Measurements from ENCODE around the gene VPS13A.
A peak's percentile ranks its signal among the peaks of the same experiment; 100 is the strongest.

Gene VPS13A

GRCh38 chr9:77177143-77177893 lies at the start of gene VPS13A:
TSS of gene VPS13A (plus strand) at chr9:77177534. CDS start at chr9:77177705, 171 bp downstream.
- H3K4me1 Mint-ChIP-seq (ENCODE audit: low read depth): peaks cover 31% of the 10 kb centered on the region
- peaks cover 4% of the 10 kb centered on the region for H3K36me3 Mint-ChIP-seq (ENCODE audit: low read depth)
- peak within 1 kb of the TSS; percentile 96 for H3K4me3 Mint-ChIP-seq
- no peaks in the 10 kb centered on the region for H3K9me3 Mint-ChIP-seq
- no peaks in the 10 kb centered on the region for H3K27me3 Mint-ChIP-seq
- H3K27ac Mint-ChIP-seq: peak within 1 kb of the TSS; percentile 85

GRCh38 chr9:77128125-77128789 lies 49.1 kb upstream of the VPS13A start:
- no peak overlapping the region for H3K27ac Mint-ChIP-seq
- H3K9me3 Mint-ChIP-seq: peaks cover 5% of the 10 kb centered on the region
- no peaks in the 10 kb centered on the region for H3K4me1 Mint-ChIP-seq (ENCODE audit: low read depth)
- H3K4me3 Mint-ChIP-seq: no peak overlapping the region
- H3K36me3 Mint-ChIP-seq (ENCODE audit: low read depth): no peaks in the 10 kb centered on the region
- H3K27me3 Mint-ChIP-seq: peaks cover 33% of the 10 kb centered on the region

DNA sequence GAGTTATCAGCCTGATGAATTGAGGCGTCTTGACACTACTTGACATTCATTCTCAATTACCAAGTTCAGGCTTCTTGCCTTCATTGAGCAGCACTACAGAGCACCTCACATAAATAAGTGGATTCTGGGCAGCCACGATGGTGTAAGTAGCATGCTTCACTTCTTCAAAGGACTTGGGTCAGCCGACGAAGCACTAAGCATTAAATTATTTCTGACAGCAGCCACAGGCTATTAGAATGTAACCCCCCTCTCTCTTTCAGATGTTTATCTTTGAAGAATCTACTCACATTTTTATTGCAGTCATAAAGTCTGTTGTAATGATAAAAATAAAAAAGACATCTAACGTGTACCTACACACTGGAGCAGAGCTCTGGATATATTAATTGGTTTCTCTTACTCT lies 45.9 kb upstream of the VPS13A start:
- H3K27ac Mint-ChIP-seq: no peak overlapping the region
- H3K4me3 Mint-ChIP-seq: no peak overlapping the region
- peaks cover 38% of the 10 kb centered on the region for H3K27me3 Mint-ChIP-seq
- no peaks in the 10 kb centered on the region for H3K36me3 Mint-ChIP-seq (ENCODE audit: low read depth)
- peaks cover 5% of the 10 kb centered on the region for H3K9me3 Mint-ChIP-seq
- no peaks in the 10 kb centered on the region for H3K4me1 Mint-ChIP-seq (ENCODE audit: low read depth)

- no peak overlapping the region for H3K27ac Mint-ChIP-seq
- H3K36me3 Mint-ChIP-seq (ENCODE audit: low read depth): no peaks in the 10 kb centered on the region
- H3K9me3 Mint-ChIP-seq: peaks cover 5% of the 10 kb centered on the region
- no peak overlapping the region for H3K4me3 Mint-ChIP-seq
- peaks cover 31% of the 10 kb centered on the region for H3K27me3 Mint-ChIP-seq
- H3K4me1 Mint-ChIP-seq (ENCODE audit: low read depth): no peaks in the 10 kb centered on the region
Observed at GRCh38 chr9:77133011-77133410, 44.3 kb upstream of the VPS13A start.

DNA sequence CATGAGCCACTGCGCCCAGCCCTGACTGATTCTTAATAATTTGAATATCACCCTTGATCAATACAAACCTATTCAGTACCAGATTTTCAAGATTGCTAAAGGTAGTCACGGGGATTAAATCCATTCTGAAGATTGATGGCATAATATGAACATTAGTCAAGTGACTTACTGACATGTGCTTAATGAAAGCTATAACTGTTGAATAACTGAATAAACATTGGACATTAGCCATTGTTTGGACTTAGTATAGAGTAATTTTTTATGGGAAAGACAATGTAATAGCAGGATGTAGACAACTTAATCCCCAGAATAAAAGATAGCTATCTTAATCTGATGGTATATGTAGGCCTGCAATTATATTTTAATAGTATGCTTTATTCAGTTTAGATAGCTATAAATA lies 35.0 kb upstream of the VPS13A start:
- H3K4me3 Mint-ChIP-seq: no peak overlapping the region
- no peaks in the 10 kb centered on the region for H3K9me3 Mint-ChIP-seq
- peaks cover 22% of the 10 kb centered on the region for H3K27me3 Mint-ChIP-seq
- H3K4me1 Mint-ChIP-seq (ENCODE audit: low read depth): no peaks in the 10 kb centered on the region
- H3K27ac Mint-ChIP-seq: no peak overlapping the region
- no peaks in the 10 kb centered on the region for H3K36me3 Mint-ChIP-seq (ENCODE audit: low read depth)

- no peak overlapping the region for H3K4me3 Mint-ChIP-seq
Observed at GRCh38 chr9:77149879-77150278, 27.5 kb upstream of the VPS13A start.

DNA sequence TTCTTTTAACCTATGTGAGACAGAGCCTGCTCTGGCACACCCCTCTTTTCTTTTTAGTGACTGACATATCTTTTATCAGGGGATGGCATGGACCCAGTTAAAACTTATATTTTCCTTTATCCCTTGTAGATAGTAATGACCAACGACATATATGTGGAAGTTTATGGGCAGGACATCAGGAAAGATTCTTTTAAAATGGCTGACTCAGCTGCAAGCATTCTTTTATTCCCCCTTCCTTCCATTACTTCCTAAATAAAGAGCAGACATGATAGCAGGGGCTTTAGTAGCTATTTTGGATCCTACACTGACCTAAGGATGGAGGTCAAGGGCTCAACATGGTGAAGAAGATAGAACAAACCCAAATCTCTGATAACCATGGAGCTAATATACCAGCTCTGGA lies 25.0 kb upstream of the VPS13A start:
- no peaks in the 10 kb centered on the region for H3K4me1 Mint-ChIP-seq (ENCODE audit: low read depth)

More at GRCh38 chr9:77149879-77150278, 27.5 kb upstream of the VPS13A start:
- H3K27me3 Mint-ChIP-seq: peaks cover 19% of the 10 kb centered on the region
- no peaks in the 10 kb centered on the region for H3K4me1 Mint-ChIP-seq (ENCODE audit: low read depth)
- no peaks in the 10 kb centered on the region for H3K36me3 Mint-ChIP-seq (ENCODE audit: low read depth)
- no peak overlapping the region for H3K27ac Mint-ChIP-seq
- H3K9me3 Mint-ChIP-seq: no peaks in the 10 kb centered on the region

DNA sequence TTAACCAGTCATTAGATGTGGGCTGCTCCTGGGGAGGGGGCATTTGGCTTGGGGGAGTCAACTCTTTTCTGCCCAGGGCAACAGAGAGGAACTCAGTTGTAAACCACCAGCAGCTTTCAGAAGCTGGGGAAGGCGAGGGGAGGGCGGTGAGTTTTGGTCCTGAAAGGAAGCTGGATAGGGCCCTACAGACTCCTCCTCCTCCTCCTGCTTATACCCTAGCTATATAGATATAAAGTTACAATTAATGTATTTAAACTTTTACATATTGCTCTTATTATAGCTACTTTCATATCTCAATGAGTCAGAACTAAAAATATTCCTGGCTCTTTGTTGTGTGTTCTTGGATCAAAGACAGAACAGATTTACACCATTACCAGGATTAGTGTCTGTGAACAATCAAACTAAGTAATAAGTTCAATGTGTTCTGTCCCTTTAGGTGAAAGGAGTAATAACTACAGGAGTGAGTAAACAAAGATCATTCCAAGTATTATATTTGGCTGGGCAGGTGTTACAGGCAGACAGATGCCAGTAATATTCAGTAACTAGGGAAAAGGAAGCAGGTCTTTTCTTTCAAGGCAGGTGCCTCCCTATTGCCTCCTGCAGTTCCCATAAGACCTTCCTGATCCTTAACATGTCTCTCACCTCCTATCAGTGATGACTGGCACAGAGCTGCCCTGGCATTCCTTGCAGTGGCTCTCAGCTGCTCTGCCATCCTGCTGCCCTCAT lies 20.5 kb upstream of the VPS13A start:
- no peak overlapping the region for H3K27ac Mint-ChIP-seq
- no peaks in the 10 kb centered on the region for H3K4me1 Mint-ChIP-seq (ENCODE audit: low read depth)
- H3K9me3 Mint-ChIP-seq: no peaks in the 10 kb centered on the region
- no peaks in the 10 kb centered on the region for H3K36me3 Mint-ChIP-seq (ENCODE audit: low read depth)
- peaks cover 8% of the 10 kb centered on the region for H3K27me3 Mint-ChIP-seq
- no peak overlapping the region for H3K4me3 Mint-ChIP-seq

More for the DNA sequence above, 25.0 kb upstream of the VPS13A start:
- no peak overlapping the region for H3K4me3 Mint-ChIP-seq
- peaks cover 11% of the 10 kb centered on the region for H3K27me3 Mint-ChIP-seq
- no peak overlapping the region for H3K27ac Mint-ChIP-seq
- no peaks in the 10 kb centered on the region for H3K36me3 Mint-ChIP-seq (ENCODE audit: low read depth)
- H3K9me3 Mint-ChIP-seq: no peaks in the 10 kb centered on the region

- H3K9me3 Mint-ChIP-seq: no peaks in the 10 kb centered on the region
- no peaks in the 10 kb centered on the region for H3K4me1 Mint-ChIP-seq (ENCODE audit: low read depth)
- H3K27ac Mint-ChIP-seq: no peak overlapping the region
- H3K36me3 Mint-ChIP-seq (ENCODE audit: low read depth): no peaks in the 10 kb centered on the region
- H3K4me3 Mint-ChIP-seq: no peak overlapping the region
- peaks cover 8% of the 10 kb centered on the region for H3K27me3 Mint-ChIP-seq
Observed at GRCh38 chr9:77158772-77159513, 18.4 kb upstream of the VPS13A start.

DNA sequence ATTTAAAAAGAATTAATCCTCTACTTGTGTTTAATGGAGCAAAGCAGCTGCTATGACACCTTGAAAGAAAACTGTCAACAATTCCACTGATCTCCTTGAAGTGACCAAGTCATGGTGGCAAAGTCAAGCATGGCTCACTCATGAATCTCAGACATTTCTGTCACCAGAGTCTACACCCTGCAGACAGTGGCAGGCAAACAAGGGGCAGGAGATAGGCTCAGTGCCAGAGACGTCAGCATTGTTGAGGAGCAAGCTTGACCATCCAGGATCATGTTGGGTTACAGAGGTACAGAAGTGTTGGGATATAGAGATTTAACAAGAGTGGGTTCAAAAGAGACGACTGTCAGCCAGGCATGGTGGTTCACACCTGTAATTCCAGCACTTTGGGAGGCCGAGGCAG lies 16.1 kb upstream of the VPS13A start:
- Mint-ChIP-seq H3K4me1 (ENCODE audit: low read depth) (no peaks in the 10 kb centered on the region), H3K27ac (no peak overlapping the region), H3K36me3 (ENCODE audit: low read depth) (no peaks in the 10 kb centered on the region), H3K4me3 (no peak overlapping the region), H3K27me3 (peaks cover 8% of the 10 kb centered on the region), H3K9me3 (no peaks in the 10 kb centered on the region)

- Mint-ChIP-seq H3K27ac (no peak overlapping the region), H3K9me3 (no peaks in the 10 kb centered on the region), H3K4me3 (no peak overlapping the region), H3K4me1 (ENCODE audit: low read depth) (no peaks in the 10 kb centered on the region), H3K36me3 (ENCODE audit: low read depth) (no peaks in the 10 kb centered on the region), H3K27me3 (peaks cover 8% of the 10 kb centered on the region)
Observed at GRCh38 chr9:77161966-77162365, 15.4 kb upstream of the VPS13A start.

GRCh38 chr9:77162366-77162765 lies 15.0 kb upstream of the VPS13A start:
- Mint-ChIP-seq H3K9me3 (no peaks in the 10 kb centered on the region), H3K4me1 (ENCODE audit: low read depth) (no peaks in the 10 kb centered on the region), H3K4me3 (no peak overlapping the region), H3K27ac (no peak overlapping the region), H3K27me3 (peaks cover 8% of the 10 kb centered on the region), H3K36me3 (ENCODE audit: low read depth) (no peaks in the 10 kb centered on the region)

DNA sequence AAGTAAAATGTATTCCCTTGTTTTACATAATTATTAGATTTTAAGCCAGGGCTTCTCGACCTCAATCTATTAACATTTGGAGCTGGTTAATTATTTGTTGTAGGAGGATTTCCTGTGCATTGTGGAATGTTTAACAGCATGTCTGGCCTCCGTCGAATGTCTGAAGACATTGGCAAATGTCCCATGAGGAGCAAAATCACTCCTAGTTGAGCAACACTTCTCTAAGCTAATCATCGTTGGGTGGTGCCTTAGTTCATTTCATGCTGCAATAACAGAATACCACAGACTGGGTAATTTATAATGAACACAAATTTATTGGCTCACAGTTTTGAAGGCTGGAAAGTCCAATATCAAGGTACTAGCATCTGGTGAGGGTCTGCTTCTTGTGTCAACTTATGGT lies 13.4 kb upstream of the VPS13A start:
- no peaks in the 10 kb centered on the region for H3K4me1 Mint-ChIP-seq (ENCODE audit: low read depth)
- no peak overlapping the region for H3K27ac Mint-ChIP-seq
- no peaks in the 10 kb centered on the region for H3K9me3 Mint-ChIP-seq
- H3K36me3 Mint-ChIP-seq (ENCODE audit: low read depth): no peaks in the 10 kb centered on the region
- no peak overlapping the region for H3K4me3 Mint-ChIP-seq
- peaks cover 8% of the 10 kb centered on the region for H3K27me3 Mint-ChIP-seq

DNA sequence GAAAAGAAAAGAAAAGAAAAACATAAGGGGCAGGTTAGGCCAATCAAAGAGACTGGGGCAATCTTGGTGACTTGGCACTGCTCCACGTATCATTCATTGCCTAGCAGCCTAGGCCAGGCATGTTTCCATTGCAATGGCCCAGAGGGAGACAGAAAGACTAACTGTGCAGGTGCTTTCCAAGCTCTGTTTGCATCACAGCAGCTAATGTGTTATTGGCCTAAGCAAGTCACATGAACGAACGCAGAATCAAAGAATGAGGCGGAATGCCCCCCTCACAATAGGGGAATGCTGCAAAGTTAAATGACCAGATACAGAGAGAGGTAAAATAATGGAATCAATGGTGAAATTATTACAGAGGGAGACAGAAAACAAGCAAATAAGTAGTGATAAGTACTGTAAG lies 11.1 kb upstream of the VPS13A start:
- H3K36me3 Mint-ChIP-seq (ENCODE audit: low read depth): no peaks in the 10 kb centered on the region

More for the DNA sequence above, 11.1 kb upstream of the VPS13A start:
- Mint-ChIP-seq H3K9me3 (no peaks in the 10 kb centered on the region), H3K27ac (no peak overlapping the region), H3K4me1 (ENCODE audit: low read depth) (no peaks in the 10 kb centered on the region), H3K4me3 (no peak overlapping the region), H3K27me3 (no peaks in the 10 kb centered on the region)

Data from stimulated activated naive CD8-positive, alpha-beta T cell treated with anti-CD3 and anti-CD28 coated beads, Interleukin-15, Interleukin-2, amounts not matched to agents 100 ng/mL and 50 ng/mL, for 24 hours (primary cell).